Stimulated activated CD4-positive, alpha-beta T cell treated with anti-CD3 and anti-CD28 coated beads, TNF-alpha, amount 100 ng/mL, for 24 hours (primary cell): ENCODE data around the gene ZNF92.
"Not testable (repeated sequence)": the region's sequence is repeated elsewhere in the genome, so short reads cannot be mapped to it uniquely, and the experiment has no call there.

Source experiments
- DNase-seq, 3 experiments: peaks; one replicate each; pipeline ENCODE4 v3.0.0-alpha.2; 2020; ENCODE audit warnings: low read depth in 3 of 3

ZNF92 gene

GRCh38 chr7:65423286-65423685 lies 49.6 kb downstream of the ZNF92 start:
- DNase-seq: not testable (repeated sequence)

GRCh38 chr7:65429642-65430343 lies 56.1 kb downstream of the ZNF92 start:
- DNase-seq: no peak

GRCh38 chr7:65430344-65431186 lies 56.9 kb downstream of the ZNF92 start:
- no peak for DNase-seq

- no peak for DNase-seq
These were observed 60.7 kb downstream of the ZNF92 start for GRCh38 chr7:65434307-65434706.

- no peak for DNase-seq
These were observed 62.5 kb downstream of the ZNF92 start for GRCh38 chr7:65436163-65436562.

GRCh38 chr7:65438598-65438997 lies 64.9 kb downstream of the ZNF92 start:
- no peak for DNase-seq

- no peak for DNase-seq
These were observed 67.4 kb downstream of the ZNF92 start for GRCh38 chr7:65441010-65441409.

GRCh38 chr7:65444205-65444842 lies 70.7 kb downstream of the ZNF92 start:
- DNase-seq: no peak

- no peak for DNase-seq
These were observed 71.5 kb downstream of the ZNF92 start for GRCh38 chr7:65444899-65445823.

- DNase-seq: not testable (repeated sequence)
These were observed 73.4 kb downstream of the ZNF92 start for GRCh38 chr7:65447041-65447440.

GRCh38 chr7:65448816-65449504 lies 75.3 kb downstream of the ZNF92 start:
- DNase-seq: no peak

- no peak for DNase-seq
These were observed 75.8 kb downstream of the ZNF92 start for GRCh38 chr7:65449505-65449852.
